Stimulated activated CD8-positive, alpha-beta memory T cell treated with anti-CD3 and anti-CD28 coated beads, Interleukin-4, amount 100 ng/mL, for 1 hour (primary cell): ENCODE results near the gene GTPBP1.

Experiments used
- DNase-seq, 2 donors: peaks; one replicate each; pipeline ENCODE4 v3.0.0-alpha.2; 2020; ENCODE audit warnings: low read depth in 2 of 2, low spot score in 1 of 2

GTPBP1 gene

GRCh38 chr22:38705235-38706100 is at the start of gene GTPBP1:
Gene GTPBP1 (plus strand): TSS chr22:38705944. CDS start chr22:38705956, 12 bp downstream.
- DNase-seq = peak; percentile 89 to 92

- peak; percentile 58 to 79 for DNase-seq
These were observed 49.3 kb upstream of the GTPBP1 start, which contains the start of the genes CBY1 and FAM227A for GRCh38 chr22:38656256-38657044. Gene CBY1 (plus strand): TSS chr22:38656638. CDS start chr22:38668055, 11,417 bp downstream. Gene FAM227A (minus strand): TSS chr22:38656392. CDS start chr22:38650168, 6,224 bp downstream.

DNA sequence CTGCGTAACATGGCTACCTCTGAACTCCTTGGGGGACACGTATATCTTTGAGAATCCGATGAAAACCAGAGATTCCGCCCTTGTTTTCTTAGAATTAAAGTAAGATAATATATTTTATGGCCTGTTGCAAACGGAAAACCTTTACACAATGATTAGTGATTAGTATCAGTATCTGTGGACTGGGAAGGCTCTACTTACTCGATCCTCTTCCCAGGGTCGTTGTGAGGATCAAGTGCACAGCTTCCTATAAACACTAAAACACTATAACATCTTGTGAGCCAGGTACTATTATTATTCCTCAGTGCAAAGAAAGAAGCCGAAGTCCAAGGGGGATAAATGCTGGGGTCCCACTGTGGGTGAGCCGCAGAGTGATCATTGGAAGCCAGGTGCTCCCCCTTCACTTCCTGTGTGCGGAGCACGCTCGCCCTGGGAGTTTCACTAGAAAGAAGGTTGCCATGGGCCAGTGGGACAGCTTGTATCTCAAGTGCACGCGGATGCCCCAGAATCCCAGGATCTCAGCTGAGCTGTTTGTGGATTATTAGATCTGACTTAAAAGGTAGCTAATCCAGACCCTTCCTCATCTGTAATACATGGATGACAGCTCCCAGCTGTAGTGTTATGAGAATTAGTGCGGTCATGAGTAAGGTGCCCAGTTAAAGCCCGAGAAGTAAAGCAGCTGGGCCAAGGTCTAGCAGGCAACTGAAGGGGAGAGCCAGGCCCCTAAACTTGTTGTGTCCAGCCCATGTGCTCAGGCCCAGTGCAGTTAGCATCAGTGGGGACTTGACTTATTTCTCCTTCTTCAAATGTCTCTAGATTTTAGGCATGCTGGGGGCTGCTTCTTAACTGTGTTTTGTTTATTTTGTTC is 48.5 kb upstream of the GTPBP1 start:
- no peak for DNase-seq

DNA sequence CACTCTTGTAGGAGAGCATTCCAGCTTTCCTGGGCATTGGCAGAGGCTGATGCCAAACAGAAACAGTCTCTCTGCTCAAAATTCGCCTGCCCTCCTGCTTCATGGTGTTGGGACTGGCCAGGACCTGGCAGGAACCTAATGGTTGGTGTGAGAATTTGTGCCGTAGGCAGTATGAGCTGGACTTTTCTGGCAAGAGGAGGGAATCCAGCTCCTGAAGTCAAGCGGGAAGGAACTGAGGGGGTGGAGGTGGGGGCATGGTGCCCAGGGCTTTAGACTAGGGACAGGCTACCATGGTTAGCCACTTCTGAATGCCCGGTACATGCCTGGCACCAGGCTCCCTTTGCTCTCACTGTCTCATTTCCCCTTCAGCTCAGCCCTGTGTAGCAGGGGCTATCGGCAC is 30.9 kb upstream of the GTPBP1 start:
- no peak for DNase-seq

DNA sequence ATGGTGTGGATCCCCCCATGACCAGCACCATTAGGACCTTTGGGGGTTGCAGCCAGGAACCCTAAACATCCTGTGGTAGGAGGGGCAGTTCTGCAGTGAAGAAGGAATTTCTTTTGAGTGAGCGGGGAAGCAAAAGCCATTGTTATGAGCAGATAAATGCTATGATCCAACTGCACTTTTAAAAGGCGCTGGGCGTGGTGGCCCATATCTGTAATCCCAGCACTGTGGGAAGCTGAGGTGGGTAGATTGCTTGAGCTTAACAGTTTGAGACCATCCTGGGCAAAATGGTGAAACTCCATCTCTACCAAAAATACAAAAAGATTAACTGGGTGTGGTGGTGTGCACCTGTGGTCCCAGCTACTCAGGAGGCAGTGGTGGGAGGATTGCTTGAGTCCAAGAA is 29.9 kb upstream of the GTPBP1 start:
- DNase-seq = no peak

DNA sequence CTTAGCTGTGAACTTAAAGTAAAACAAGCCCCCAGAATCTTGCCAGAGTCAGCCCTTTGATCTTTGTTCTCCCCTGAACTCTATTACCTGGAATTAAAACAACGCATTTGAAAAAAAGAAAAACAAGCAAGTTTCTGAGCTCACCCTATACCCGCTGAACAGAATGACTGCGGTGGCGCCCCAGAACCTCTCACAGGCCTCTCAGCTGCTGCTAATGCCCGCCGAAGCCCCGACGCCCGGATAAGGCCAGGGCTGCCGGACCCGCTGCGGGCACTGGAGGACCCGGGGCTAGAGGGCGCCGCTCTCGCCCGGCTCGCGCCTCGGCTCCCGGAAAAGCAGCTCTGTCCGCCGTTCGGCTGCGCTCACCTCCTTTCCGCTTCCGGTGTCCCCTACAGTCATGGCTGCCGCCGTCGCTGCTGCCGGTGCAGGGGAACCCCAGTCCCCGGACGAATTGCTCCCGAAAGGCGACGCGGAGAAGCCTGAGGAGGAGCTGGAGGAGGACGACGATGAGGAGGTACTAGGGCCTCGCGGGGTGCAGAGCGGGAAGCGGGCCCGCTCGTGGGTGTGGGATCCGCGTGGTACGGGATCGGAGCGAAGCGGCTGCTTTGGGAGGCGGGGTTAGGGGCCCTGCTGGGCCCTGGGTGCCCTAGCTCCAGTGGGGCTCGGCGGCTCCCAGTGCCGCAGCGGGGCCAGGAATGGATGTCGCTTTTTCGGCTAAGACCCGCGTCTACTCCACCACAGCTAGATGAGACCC is 24.0 kb upstream of the GTPBP1 start, which contains the start of gene TOMM22:
Gene TOMM22, plus strand, starts transcription at position 376 of the 754 bp plus-strand sequence. Its CDS starts 22 bp downstream, at position 398.
- DNase-seq = peak; percentile 63 to 70

- DNase-seq = no peak
These were observed 20.8 kb upstream of the GTPBP1 start for GRCh38 chr22:38684895-38685294.

- no peak for DNase-seq
These were observed 20.0 kb upstream of the GTPBP1 start for GRCh38 chr22:38685761-38686160.

DNA sequence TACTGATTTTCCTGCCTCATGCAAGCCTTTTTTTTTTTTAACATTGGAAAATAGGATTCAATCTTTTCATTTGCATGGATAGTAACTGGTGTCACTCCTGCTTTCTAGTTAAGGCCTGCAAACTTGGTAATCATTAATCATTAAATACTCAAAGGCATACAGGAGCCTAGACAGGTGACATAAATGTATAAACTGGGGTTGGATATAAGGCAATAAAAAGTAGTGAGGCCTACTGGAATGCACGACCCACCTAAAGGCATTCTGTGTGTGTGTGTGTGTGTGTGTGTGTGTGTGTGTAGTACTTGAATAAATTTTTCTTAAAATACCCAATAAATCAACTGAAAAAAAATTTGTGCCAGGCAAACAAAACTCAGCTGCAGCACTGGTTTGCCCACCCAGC is 16.1 kb upstream of the GTPBP1 start:
- DNase-seq = no peak

- DNase-seq = no peak
These were observed 11.7 kb upstream of the GTPBP1 start for GRCh38 chr22:38694049-38694448.

GRCh38 chr22:38694940-38695339 is 10.8 kb upstream of the GTPBP1 start:
- DNase-seq = no peak

- DNase-seq = no peak
These were observed 8.9 kb upstream of the GTPBP1 start for GRCh38 chr22:38696606-38697424.

DNA sequence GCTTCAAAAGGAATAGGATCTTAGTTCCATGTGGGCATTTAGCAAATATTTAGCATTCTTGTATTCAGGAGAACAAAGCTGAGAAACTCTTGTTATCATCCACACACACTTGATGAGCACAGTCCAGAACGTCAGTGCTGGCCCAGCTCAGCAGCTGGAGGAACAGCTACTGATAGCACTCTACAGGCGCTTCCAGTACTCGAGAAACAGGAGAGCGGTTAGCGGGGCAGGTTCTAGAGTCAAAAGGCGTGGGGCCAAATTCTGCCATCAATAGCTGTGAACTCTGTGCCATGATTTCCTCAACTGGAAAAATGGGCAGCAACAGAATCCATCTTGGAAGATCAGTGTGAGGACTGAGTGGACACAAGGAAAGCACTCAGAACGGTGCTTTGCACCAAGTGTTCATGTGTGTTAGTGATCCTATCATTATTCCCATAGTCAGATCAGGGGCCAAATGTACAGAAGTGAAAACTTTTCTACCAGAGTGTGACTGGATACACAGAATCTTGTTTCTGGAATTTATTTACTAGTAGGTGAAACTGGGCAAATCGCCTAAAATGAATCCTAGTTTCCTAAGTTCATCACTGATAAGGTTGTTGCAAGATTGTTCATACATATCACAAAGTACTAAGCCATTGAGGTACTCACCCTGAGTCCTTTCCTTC is 8.2 kb upstream of the GTPBP1 start:
- DNase-seq = no peak

DNA sequence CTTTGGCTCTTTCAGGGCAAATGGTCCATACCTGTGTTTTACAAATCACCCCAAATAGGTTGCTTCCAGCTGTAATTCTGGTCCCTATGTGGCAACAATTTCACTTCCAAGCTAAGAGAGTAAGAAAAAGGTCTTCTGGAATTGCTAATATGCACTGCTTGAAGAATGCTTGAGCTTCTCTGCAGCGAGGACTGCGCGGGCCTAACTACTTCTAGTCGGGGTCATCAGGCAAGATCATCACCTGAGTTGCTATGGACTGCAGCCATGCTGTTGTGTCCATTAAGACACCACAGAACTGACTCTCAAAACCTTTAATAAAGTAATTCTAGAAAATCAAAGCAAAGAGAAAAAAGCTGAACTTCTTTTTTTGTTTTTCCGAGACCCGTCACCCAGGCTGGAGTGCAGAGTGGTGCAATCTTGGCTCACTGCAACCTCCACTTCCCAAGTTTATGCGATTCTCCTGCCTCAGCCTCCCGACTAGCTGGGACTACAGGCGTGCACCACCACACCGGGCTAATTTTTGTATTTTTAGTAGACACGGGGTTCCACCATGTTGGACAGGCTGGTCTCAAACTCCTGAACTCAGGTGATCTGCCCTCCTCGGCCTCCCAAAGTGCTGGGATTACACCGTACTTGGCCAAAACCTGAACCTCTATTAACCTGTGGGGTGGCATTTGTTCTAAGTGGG is 7.2 kb upstream of the GTPBP1 start:
- no peak for DNase-seq

DNA sequence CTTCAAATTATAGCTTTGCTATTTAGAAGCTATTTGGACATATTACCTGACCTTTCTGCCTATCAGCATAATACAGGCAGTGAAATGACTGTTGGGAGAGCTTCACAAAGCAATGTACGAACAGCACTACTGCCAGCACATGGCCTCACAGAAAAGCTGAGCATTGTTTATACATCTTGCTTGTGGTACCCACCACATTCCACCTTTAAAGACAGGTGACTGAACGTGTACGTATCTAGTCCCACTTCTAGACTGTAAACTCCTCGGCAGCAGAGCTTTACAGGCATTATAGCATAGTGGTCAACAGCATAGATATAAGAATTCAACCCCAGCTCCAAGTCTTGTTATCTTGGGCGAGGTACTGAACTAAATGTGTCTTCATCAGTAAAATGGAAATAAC is 6.6 kb upstream of the GTPBP1 start:
- no peak for DNase-seq

GRCh38 chr22:38699784-38700183 is 6.0 kb upstream of the GTPBP1 start:
- no peak for DNase-seq

DNA sequence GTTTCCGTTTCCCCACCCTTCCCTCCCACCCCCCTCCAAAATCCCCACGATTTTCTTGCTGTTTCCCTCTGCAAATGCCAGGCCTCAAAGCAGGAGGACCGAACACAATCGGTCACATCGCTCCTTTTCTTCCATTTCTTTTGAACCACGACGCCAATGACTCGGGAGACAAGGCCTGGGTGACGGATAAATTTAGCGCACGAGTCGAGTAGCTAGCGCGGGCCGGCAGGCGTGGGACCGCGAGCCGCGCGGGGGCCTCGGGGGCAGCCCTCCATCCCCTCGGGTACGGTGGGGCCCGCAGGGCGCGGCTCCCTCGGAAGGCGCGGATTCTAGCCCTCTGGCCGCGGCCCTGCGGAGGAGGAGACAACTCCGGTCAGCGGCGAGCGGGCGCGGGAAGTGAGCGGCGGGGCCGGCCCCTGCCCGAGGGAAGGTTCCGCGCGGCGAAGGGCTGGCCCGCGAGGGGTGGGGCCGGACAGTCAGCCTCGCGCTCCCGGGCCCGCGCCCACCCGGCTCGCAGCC is 5.4 kb upstream of the GTPBP1 start:
- peak in 1 of 2 donors; percentile 32 for DNase-seq
